SU-DHL-6 (cell line): ENCODE results near the gene EME1.

Source experiments
- EZH2phosphoT487 ChIP-seq: fragments of 200-600 bp; sonication (generic), shearing (Covaris generic); conservative IDR thresholded peaks from 2 replicates; pipeline ENCODE4 v1.6.1; 2018; ENCODE audit warnings: mild to moderate bottlenecking, antibody characterized with exemption, low read length, moderate library complexity, mixed read lengths
- TF ChIP-seq, protein P1 (sequence below): fragments of 200-600 bp; sonication (generic); IDR thresholded peaks from one replicate; pipeline ENCODE4 v1.5.1; 2017; ENCODE audit warnings: antibody characterized with exemption, mild to moderate bottlenecking, low read length, moderate library complexity; ENCODE audit not compliant: insufficient read depth, poor library complexity, severe bottlenecking

DNA sequence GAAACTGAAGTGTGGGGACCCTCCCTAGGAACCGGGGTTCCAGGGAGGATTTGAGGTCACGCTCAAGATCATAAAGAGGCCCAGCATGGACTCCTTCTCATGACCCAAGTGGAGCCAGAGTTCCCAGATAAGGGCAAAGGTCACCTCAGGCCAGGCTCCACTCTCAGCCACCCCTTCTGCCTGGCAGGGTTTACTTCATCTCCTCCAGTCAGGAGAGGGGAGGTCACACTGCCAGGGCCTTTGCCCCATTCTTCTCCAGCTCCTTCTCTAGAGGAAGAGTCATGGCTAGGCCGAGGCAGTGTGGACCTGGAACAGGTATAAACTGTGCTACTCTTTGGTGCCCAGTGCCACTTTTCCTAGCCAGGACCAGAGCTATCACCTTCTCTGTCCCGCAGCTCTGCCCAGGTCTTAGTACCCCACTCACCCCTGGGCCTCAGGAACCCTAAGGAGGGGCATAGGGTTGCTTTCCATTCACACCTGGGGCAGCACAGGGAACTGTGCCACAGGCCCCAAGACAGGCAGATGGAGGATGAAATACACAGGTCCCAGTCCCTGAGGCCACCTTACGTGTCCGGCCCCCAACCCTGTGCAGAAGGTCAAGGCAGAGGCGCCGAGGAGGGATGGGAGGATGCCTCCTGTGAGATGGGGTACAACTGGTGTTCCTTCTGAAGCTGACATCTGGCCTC lies 52.1 kb downstream of the EME1 start:
- TF ChIP-seq, protein P1, sequence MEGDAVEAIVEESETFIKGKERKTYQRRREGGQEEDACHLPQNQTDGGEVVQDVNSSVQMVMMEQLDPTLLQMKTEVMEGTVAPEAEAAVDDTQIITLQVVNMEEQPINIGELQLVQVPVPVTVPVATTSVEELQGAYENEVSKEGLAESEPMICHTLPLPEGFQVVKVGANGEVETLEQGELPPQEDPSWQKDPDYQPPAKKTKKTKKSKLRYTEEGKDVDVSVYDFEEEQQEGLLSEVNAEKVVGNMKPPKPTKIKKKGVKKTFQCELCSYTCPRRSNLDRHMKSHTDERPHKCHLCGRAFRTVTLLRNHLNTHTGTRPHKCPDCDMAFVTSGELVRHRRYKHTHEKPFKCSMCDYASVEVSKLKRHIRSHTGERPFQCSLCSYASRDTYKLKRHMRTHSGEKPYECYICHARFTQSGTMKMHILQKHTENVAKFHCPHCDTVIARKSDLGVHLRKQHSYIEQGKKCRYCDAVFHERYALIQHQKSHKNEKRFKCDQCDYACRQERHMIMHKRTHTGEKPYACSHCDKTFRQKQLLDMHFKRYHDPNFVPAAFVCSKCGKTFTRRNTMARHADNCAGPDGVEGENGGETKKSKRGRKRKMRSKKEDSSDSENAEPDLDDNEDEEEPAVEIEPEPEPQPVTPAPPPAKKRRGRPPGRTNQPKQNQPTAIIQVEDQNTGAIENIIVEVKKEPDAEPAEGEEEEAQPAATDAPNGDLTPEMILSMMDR = no peak
- no peak for TF ChIP-seq EZH2phosphoT487
